GM20431 (cell line): ENCODE data around the gene SERPINF2.
"Not testable (repeated sequence)": the region's sequence is repeated elsewhere in the genome, so short reads cannot be mapped to it uniquely, and the experiment has no call there.

Source experiments
- in situ Hi-C: fragments of 300-500 bp; cut with MseI, MboI; formaldehyde crosslinking; loops from one replicate; pipeline ENCODE4 v1.15.0; 2020; ENCODE audit warnings: low sequenced_read_pairs; ENCODE audit not compliant: unreplicated experiment

Gene SERPINF2

GRCh38 chr17:1742371-1743087, at the start of gene SERPINF2:
Gene SERPINF2 (plus strand): TSS chr17:1742871. CDS start chr17:1744996, 2,125 bp downstream.
- in situ Hi-C loops: no loop called here

GRCh38 chr17:1693339-1693738, 49.3 kb upstream of the SERPINF2 start:
- in situ Hi-C loops: no loop called here

- in situ Hi-C loops: no loop called here
These were observed 47.3 kb upstream of the SERPINF2 start for GRCh38 chr17:1695365-1695764.

GRCh38 chr17:1697681-1698080, 45.0 kb upstream of the SERPINF2 start:
- in situ Hi-C loops: no loop called here

- in situ Hi-C loops: not testable (repeated sequence)
These were observed 42.8 kb upstream of the SERPINF2 start for GRCh38 chr17:1699891-1700290.

GRCh38 chr17:1703063-1703462, 39.6 kb upstream of the SERPINF2 start:
- in situ Hi-C loops: no loop called here

GRCh38 chr17:1705004-1705403, 37.7 kb upstream of the SERPINF2 start:
- in situ Hi-C loops: no loop called here

GRCh38 chr17:1707107-1707506, 35.6 kb upstream of the SERPINF2 start:
- in situ Hi-C loops: no loop called here

GRCh38 chr17:1708791-1709346, 33.8 kb upstream of the SERPINF2 start:
- in situ Hi-C loops: not testable (repeated sequence)

GRCh38 chr17:1709403-1709951, 33.2 kb upstream of the SERPINF2 start:
- in situ Hi-C loops: no loop called here

GRCh38 chr17:1709971-1710806, 32.5 kb upstream of the SERPINF2 start, which contains the start of gene TLCD2:
Gene TLCD2 (minus strand): TSS chr17:1710377. CDS start chr17:1710242, 135 bp downstream.
- in situ Hi-C loops: no loop called here

GRCh38 chr17:1710807-1711553, 31.7 kb upstream of the SERPINF2 start:
- in situ Hi-C loops: no loop called here

- in situ Hi-C loops: no loop called here
These were observed 30.9 kb upstream of the SERPINF2 start for GRCh38 chr17:1711804-1712203.

- in situ Hi-C loops: no loop called here
These were observed 30.4 kb upstream of the SERPINF2 start for GRCh38 chr17:1712271-1712670.

GRCh38 chr17:1713160-1713877, 29.4 kb upstream of the SERPINF2 start:
- in situ Hi-C loops: no loop called here

GRCh38 chr17:1713878-1714426, 28.7 kb upstream of the SERPINF2 start:
- in situ Hi-C loops: no loop called here

GRCh38 chr17:1714427-1714979, 28.2 kb upstream of the SERPINF2 start:
- in situ Hi-C loops: no loop called here

GRCh38 chr17:1714980-1715802, 27.5 kb upstream of the SERPINF2 start:
- in situ Hi-C loops: no loop called here
